ENCODE data around the gene PARD3. TPM values are rescaled to one million over a fixed set of nuclear protein-coding genes. Genes with fewer than 3 reads are reported as not detected.

Gene PARD3
- total RNA-seq, 6 donors from 2014 or later, result 30.6 to 108 (median 50.6) TPM

- H3K27ac ChIP-seq, result peak overlapping the region in 2 of 4 donors; percentile 5 to 36
- no peaks in the 10 kb centered on the region for H3K9me3 ChIP-seq
- 78 to 80% methylated on average over 11 of the region's 11 CpGs for WGBS, 2 donors
- no peaks in the 10 kb centered on the region for H3K27me3 ChIP-seq
- H3K4me3 ChIP-seq, result no peak overlapping the region
- H3K4me1 ChIP-seq, result peaks cover 0 to 3% (median 0%) of the 10 kb centered on the region in 4 donors
- no peaks in the 10 kb centered on the region for H3K36me3 ChIP-seq
- no peak for DNase-seq
- no peak for TF ChIP-seq CTCF (IDR thresholded peaks at IDR 0.05)
- TF ChIP-seq POLR2AphosphoS5 (IDR thresholded peaks at IDR 0.05), result peak; percentile 13 to 54
- peak in 2 of 4 donors; percentile 38 to 46 for TF ChIP-seq EP300 (IDR thresholded peaks at IDR 0.05)
- peak in 1 of 2 donors; percentile 75 for ATAC-seq (ENCODE audit: low FRiP score in 2 of 2)
Observed at GRCh38 chr10:34280599-34281374, 534.3 kb downstream of the PARD3 start.

- 85 to 87% methylated on average over 2 of the region's 2 CpGs for WGBS, 2 donors
- TF ChIP-seq POLR2AphosphoS5 (IDR thresholded peaks at IDR 0.05) (no peak), CTCF (IDR thresholded peaks at IDR 0.05) (no peak), POLR2A (IDR thresholded peaks at IDR 0.05) (no peak), EP300 (IDR thresholded peaks at IDR 0.05) (no peak)
- Histone ChIP-seq H3K4me3 (no peak overlapping the region), H3K27me3 (no peaks in the 10 kb centered on the region), H3K4me1 (no peaks in the 10 kb centered on the region), H3K27ac (no peak overlapping the region), H3K36me3 (no peaks in the 10 kb centered on the region), H3K9me3 (no peaks in the 10 kb centered on the region)
- DNase-seq, result no peak
- ATAC-seq (ENCODE audit: low FRiP score in 2 of 2), result no peak
Observed at GRCh38 chr10:34275626-34276130, 539.4 kb downstream of the PARD3 start.

- DNase-seq (no peak), ATAC-seq (ENCODE audit: low FRiP score in 2 of 2) (no peak)
- H3K27me3 ChIP-seq, result no peaks in the 10 kb centered on the region
- H3K27ac ChIP-seq, result no peak overlapping the region
- H3K4me3 ChIP-seq, result no peak overlapping the region
- H3K36me3 ChIP-seq, result no peaks in the 10 kb centered on the region
- WGBS, 2 donors, result 91 to 93% methylated on average over 3 of the region's 3 CpGs
- no peaks in the 10 kb centered on the region for H3K9me3 ChIP-seq
- H3K4me1 ChIP-seq, result no peaks in the 10 kb centered on the region
- TF ChIP-seq POLR2A (IDR thresholded peaks at IDR 0.05) (no peak), POLR2AphosphoS5 (IDR thresholded peaks at IDR 0.05) (no peak), CTCF (IDR thresholded peaks at IDR 0.05) (no peak), EP300 (IDR thresholded peaks at IDR 0.05) (no peak)
Observed at GRCh38 chr10:34274906-34275305, 540.2 kb downstream of the PARD3 start.

GRCh38 chr10:34273340-34273739 lies 541.8 kb downstream of the PARD3 start:
- Histone ChIP-seq H3K4me1 (no peaks in the 10 kb centered on the region), H3K27me3 (no peaks in the 10 kb centered on the region), H3K9me3 (no peaks in the 10 kb centered on the region), H3K4me3 (no peak overlapping the region), H3K36me3 (peaks cover 0 to 6% (median 0%) of the 10 kb centered on the region in 4 donors), H3K27ac (no peak overlapping the region)
- 83 to 94% methylated on average over 1 of the region's 1 CpG for WGBS, 2 donors
- TF ChIP-seq POLR2AphosphoS5 (IDR thresholded peaks at IDR 0.05) (no peak), CTCF (IDR thresholded peaks at IDR 0.05) (no peak), POLR2A (IDR thresholded peaks at IDR 0.05) (no peak), EP300 (IDR thresholded peaks at IDR 0.05) (no peak)
- DNase-seq (no peak), ATAC-seq (ENCODE audit: low FRiP score in 2 of 2) (no peak)
